ENCODE data around the gene INHBB. TPM values are rescaled to one million over a fixed set of nuclear protein-coding genes. Genes with fewer than 3 reads are reported as not detected.

Gene INHBB
- total and polyA plus RNA-seq, 7 donors = 0.60 to 1.8 (median 1.2) TPM; not detected in 1

GRCh38 chr2:120394764-120395163 lies 48.8 kb downstream of the INHBB start:
- WGBS, 2 donors = 92% methylated on average over 8 of the region's 8 CpGs
- Histone ChIP-seq H3K27ac (no peak overlapping the region), H3K9me3 (no peaks in the 10 kb centered on the region), H3K4me1 (no peaks in the 10 kb centered on the region), H3K27me3 (peaks cover 0 to 13% (median 0%) of the 10 kb centered on the region in 3 donors), H3K4me3 (no peak overlapping the region), H3K36me3 (no peaks in the 10 kb centered on the region)
- TF ChIP-seq POLR2AphosphoS5 (IDR thresholded peaks at IDR 0.05) (no peak), CTCF (IDR thresholded peaks at IDR 0.05) (no peak), POLR2A (IDR thresholded peaks at IDR 0.05) (no peak), EP300 (IDR thresholded peaks at IDR 0.05) (no peak)
- intact Hi-C loops (cut with DNase I) = no loop called here
- DNase-seq = no peak

- Histone ChIP-seq H3K36me3 (no peaks in the 10 kb centered on the region), H3K4me1 (no peaks in the 10 kb centered on the region), H3K9me3 (no peaks in the 10 kb centered on the region), H3K27me3 (peaks cover 0 to 13% (median 0%) of the 10 kb centered on the region in 3 donors), H3K27ac (no peak overlapping the region), H3K4me3 (no peak overlapping the region)
- 74 to 77% methylated on average over 21 of the region's 21 CpGs for WGBS, 2 donors
- no peak for TF ChIP-seq POLR2AphosphoS5 (IDR thresholded peaks at IDR 0.05)
- no peak for TF ChIP-seq EP300 (IDR thresholded peaks at IDR 0.05)
- intact Hi-C loops (cut with DNase I) = no loop called here
- no peak for DNase-seq
Observed at GRCh38 chr2:120395221-120396012, 49.5 kb downstream of the INHBB start.

GRCh38 chr2:120396013-120396860 lies 50.3 kb downstream of the INHBB start:
- H3K9me3 ChIP-seq = no peaks in the 10 kb centered on the region
- no peaks in the 10 kb centered on the region for H3K4me1 ChIP-seq
- no peak for TF ChIP-seq CTCF (IDR thresholded peaks at IDR 0.05)
- no peak for TF ChIP-seq POLR2A (IDR thresholded peaks at IDR 0.05)
- TF ChIP-seq EP300 (IDR thresholded peaks at IDR 0.05) = no peak
- TF ChIP-seq POLR2AphosphoS5 (IDR thresholded peaks at IDR 0.05) = no peak
- intact Hi-C loops (cut with DNase I) = no loop called here
- H3K27me3 ChIP-seq = peaks cover 0 to 13% (median 0%) of the 10 kb centered on the region in 3 donors
- H3K27ac ChIP-seq = no peak overlapping the region
- DNase-seq = peak; percentile 40
- WGBS, 2 donors = 71 to 77% methylated on average over 31 of the region's 31 CpGs
- no peaks in the 10 kb centered on the region for H3K36me3 ChIP-seq
- no peak overlapping the region for H3K4me3 ChIP-seq

GRCh38 chr2:120396861-120397811 lies 51.2 kb downstream of the INHBB start:
- no peak overlapping the region for H3K4me3 ChIP-seq
- 55 to 74% methylated on average over 25 of the region's 25 CpGs for WGBS, 2 donors
- peak; percentile 45 for DNase-seq
- no peak overlapping the region for H3K27ac ChIP-seq
- intact Hi-C loops (cut with DNase I) = no loop called here
- H3K4me1 ChIP-seq = no peaks in the 10 kb centered on the region
- no peaks in the 10 kb centered on the region for H3K9me3 ChIP-seq
- TF ChIP-seq CTCF (IDR thresholded peaks at IDR 0.05) (no peak), POLR2A (IDR thresholded peaks at IDR 0.05) (no peak)
- peaks cover 0 to 13% (median 0%) of the 10 kb centered on the region in 3 donors for H3K27me3 ChIP-seq
- H3K36me3 ChIP-seq = no peaks in the 10 kb centered on the region
